Fibroblast of villous mesenchyme (primary cell): ENCODE results near the gene ITGB1. TPM values are rescaled to one million over a fixed set of nuclear protein-coding genes. Genes with fewer than 3 reads are reported as not detected.

Experiments
- DNase-seq: peaks from one replicate; pipeline ENCODE4 v3.0.0-alpha.2; 2010; ENCODE audit warnings: low read depth
- H3K4me3 ChIP-seq: 2 replicates; pipeline ENCODE4 v1.5.1; 2011; ENCODE audit warnings: low read depth, mild to moderate bottlenecking, low read length
- CTCF ChIP-seq: IDR thresholded peaks from 2 replicates; pipeline ENCODE4 v1.5.1; 2012; ENCODE audit warnings: low read depth, mild to moderate bottlenecking, low read length; ENCODE audit not compliant: insufficient read depth
- total RNA-seq: library from RNA; depleted of rRNA; stranded (reverse); fragments of >200 nt; gene quantifications from 2 replicates; pipeline ENCODE4 v1.2.3, GENCODE V29; 2012

Gene ITGB1
- total RNA-seq, 1 donor = 1,757 TPM

GRCh38 chr10:32954545-32955298 is 3.3 kb downstream of the ITGB1 start:
- no peak for TF ChIP-seq CTCF
- DNase-seq = no peak
- peak overlapping the region; percentile 84 for H3K4me3 ChIP-seq

- no peak for DNase-seq
- H3K4me3 ChIP-seq = no peak overlapping the region
- no peak for TF ChIP-seq CTCF
Measured at GRCh38 chr10:32954080-32954479, 4.0 kb downstream of the ITGB1 start.

GRCh38 chr10:32953277-32953927 is 4.6 kb downstream of the ITGB1 start:
- peak; percentile 27 for DNase-seq
- H3K4me3 ChIP-seq = no peak overlapping the region
- no peak for TF ChIP-seq CTCF

- H3K4me3 ChIP-seq = no peak overlapping the region
- no peak for TF ChIP-seq CTCF
- no peak for DNase-seq
Measured at GRCh38 chr10:32952541-32953276, 5.3 kb downstream of the ITGB1 start.

- no peak for DNase-seq
- H3K4me3 ChIP-seq = no peak overlapping the region
- TF ChIP-seq CTCF = no peak
Measured at GRCh38 chr10:32952094-32952493, 5.9 kb downstream of the ITGB1 start.

- H3K4me3 ChIP-seq = peak overlapping the region; percentile 36
- peak; percentile 25 for DNase-seq
- no peak for TF ChIP-seq CTCF
Measured at GRCh38 chr10:32951111-32951510, 6.9 kb downstream of the ITGB1 start.
